GM21529 (cell line): Measurements from ENCODE around the gene MTA2.
A peak's percentile ranks its signal among the peaks of the same experiment; 100 is the strongest.
"Not testable (repeated sequence)": the region's sequence is repeated elsewhere in the genome, so short reads cannot be mapped to it uniquely, and the experiment has no call there.

Experiments used
- ATAC-seq: cut with Tn5 transposase; IDR thresholded peaks from one replicate; pipeline ENCODE4 v1.9.1; 2021; ENCODE audit not compliant: unreplicated experiment

The MTA2 gene

GRCh38 chr11:62601372-62602140 lies at the start of gene MTA2:
Gene MTA2, minus strand, starts transcription at chr11:62601865. Its CDS starts 415 bp downstream, at chr11:62601450.
- ATAC-seq = peak; percentile 74

- not testable (repeated sequence) for ATAC-seq
Measured at GRCh38 chr11:62650283-62650682, 48.6 kb upstream of the MTA2 start.

GRCh38 chr11:62649486-62649885 lies 47.8 kb upstream of the MTA2 start:
- ATAC-seq = no peak

- no peak for ATAC-seq
Measured at GRCh38 chr11:62648967-62649364, 47.3 kb upstream of the MTA2 start.

- no peak for ATAC-seq
Measured at GRCh38 chr11:62648185-62648966, 46.7 kb upstream of the MTA2 start.

GRCh38 chr11:62647609-62648005 lies 45.9 kb upstream of the MTA2 start:
- ATAC-seq = no peak

GRCh38 chr11:62646825-62647608 lies 45.4 kb upstream of the MTA2 start:
- peak; percentile 1 for ATAC-seq

- peak; percentile 95 for ATAC-seq
Measured at GRCh38 chr11:62645946-62646824, 44.5 kb upstream of the MTA2 start, which contains the start of gene GANAB. Gene GANAB, minus strand, starts transcription at chr11:62646613. Its CDS starts 14 bp downstream, at chr11:62646599.

GRCh38 chr11:62645671-62645945 lies 43.9 kb upstream of the MTA2 start:
- ATAC-seq = no peak

- ATAC-seq = no peak
Measured at GRCh38 chr11:62644220-62644619, 42.6 kb upstream of the MTA2 start.

- ATAC-seq = no peak
Measured at GRCh38 chr11:62632492-62632891, 30.8 kb upstream of the MTA2 start.

- no peak for ATAC-seq
Measured at GRCh38 chr11:62627713-62628112, 26.0 kb upstream of the MTA2 start.

- no peak for ATAC-seq
Measured at GRCh38 chr11:62622476-62623089, 20.9 kb upstream of the MTA2 start.

GRCh38 chr11:62621567-62622470 lies 20.2 kb upstream of the MTA2 start, which contains the start of gene B3GAT3:
Gene B3GAT3, minus strand, starts transcription at chr11:62621986. Its CDS starts 39 bp downstream, at chr11:62621947.
- peak; percentile 91 for ATAC-seq

GRCh38 chr11:62621027-62621566 lies 19.4 kb upstream of the MTA2 start:
- no peak for ATAC-seq

- not testable (repeated sequence) for ATAC-seq
Measured at GRCh38 chr11:62616957-62617356, 15.3 kb upstream of the MTA2 start.

GRCh38 chr11:62615521-62615920 lies 13.9 kb upstream of the MTA2 start:
- ATAC-seq = no peak

GRCh38 chr11:62614275-62614674 lies 12.6 kb upstream of the MTA2 start:
- ATAC-seq = no peak
